SK-N-MC (cell line): ENCODE results near the gene HSP90AB1.

Source experiments
- DNase-seq: peaks from one replicate; pipeline ENCODE4 v3.0.0-alpha.2; 2011; ENCODE audit warnings: low read depth, low spot score
- H3K27ac ChIP-seq: fragments of 200-600 bp; sonication (generic); 2 replicates; pipeline ENCODE4 v1.5.1; 2016; ENCODE audit warnings: mixed run types
- H3K36me3 ChIP-seq: fragments of 200-600 bp; sonication (generic); 2 replicates; pipeline ENCODE4 v1.6.1; 2017; ENCODE audit warnings: antibody characterized with exemption, low read length, mixed read lengths; ENCODE audit not compliant: insufficient read depth
- H3K4me3 ChIP-seq: fragments of 200-600 bp; sonication (generic); 2 replicates; pipeline ENCODE4 v1.5.1; 2016
- H3K9ac ChIP-seq: fragments of 200-600 bp; sonication (generic); 2 replicates; pipeline ENCODE4 v1.8.0; 2017; ENCODE audit warnings: mixed run types, mixed read lengths; ENCODE audit not compliant: insufficient read length
- H3K9me3 ChIP-seq: fragments of 200-600 bp; sonication (generic); 2 replicates; pipeline ENCODE4 v1.6.1; 2017; ENCODE audit warnings: low read depth, mild to moderate bottlenecking, antibody characterized with exemption, low read length, moderate library complexity, mixed read lengths
- EZH2 ChIP-seq: fragments of 200-600 bp; sonication (generic); IDR thresholded peaks from one replicate; pipeline ENCODE4 v1.6.1; 2017; ENCODE audit warnings: antibody characterized with exemption
- FOXP2 ChIP-seq: optimal IDR thresholded peaks from 2 replicates; pipeline ENCODE3; 2011; ENCODE audit warnings: mild to moderate bottlenecking, moderate library complexity; ENCODE audit not compliant: insufficient read depth; ENCODE audit errors: extremely low read length, control extremely low read depth
- POLR2AphosphoS5 ChIP-seq: IDR thresholded peaks from 2 replicates; pipeline ENCODE4 v1.6.1; 2012; ENCODE audit warnings: mild to moderate bottlenecking, low read depth, low read length, borderline replicate concordance

The HSP90AB1 gene

GRCh38 chr6:44278774-44279697, 32.1 kb downstream of the HSP90AB1 start:
- DNase-seq = no peak
- Histone ChIP-seq H3K27ac (no peak overlapping the region), H3K36me3 (no peaks in the 10 kb centered on the region), H3K4me3 (no peak overlapping the region), H3K9ac (no peak overlapping the region), H3K9me3 (no peaks in the 10 kb centered on the region)
- TF ChIP-seq EZH2 (no peak), POLR2AphosphoS5 (no peak), FOXP2 (no peak)

- no peaks in the 10 kb centered on the region for H3K9me3 ChIP-seq
- no peak overlapping the region for H3K9ac ChIP-seq
- H3K36me3 ChIP-seq = no peaks in the 10 kb centered on the region
- no peak overlapping the region for H3K27ac ChIP-seq
- no peak for DNase-seq
- TF ChIP-seq POLR2AphosphoS5 (no peak), EZH2 (no peak), FOXP2 (no peak)
- H3K4me3 ChIP-seq = no peak overlapping the region
Measured at GRCh38 chr6:44284121-44284520, 37.2 kb downstream of the HSP90AB1 start.

- TF ChIP-seq EZH2 = no peak
- TF ChIP-seq POLR2AphosphoS5 = no peak
- TF ChIP-seq FOXP2 = no peak
- H3K9me3 ChIP-seq = no peaks in the 10 kb centered on the region
- no peak for DNase-seq
- H3K36me3 ChIP-seq = no peaks in the 10 kb centered on the region
- H3K9ac ChIP-seq = no peak overlapping the region
- no peak overlapping the region for H3K4me3 ChIP-seq
- H3K27ac ChIP-seq = no peak overlapping the region
Measured at GRCh38 chr6:44284867-44285266, 38.0 kb downstream of the HSP90AB1 start.

DNA sequence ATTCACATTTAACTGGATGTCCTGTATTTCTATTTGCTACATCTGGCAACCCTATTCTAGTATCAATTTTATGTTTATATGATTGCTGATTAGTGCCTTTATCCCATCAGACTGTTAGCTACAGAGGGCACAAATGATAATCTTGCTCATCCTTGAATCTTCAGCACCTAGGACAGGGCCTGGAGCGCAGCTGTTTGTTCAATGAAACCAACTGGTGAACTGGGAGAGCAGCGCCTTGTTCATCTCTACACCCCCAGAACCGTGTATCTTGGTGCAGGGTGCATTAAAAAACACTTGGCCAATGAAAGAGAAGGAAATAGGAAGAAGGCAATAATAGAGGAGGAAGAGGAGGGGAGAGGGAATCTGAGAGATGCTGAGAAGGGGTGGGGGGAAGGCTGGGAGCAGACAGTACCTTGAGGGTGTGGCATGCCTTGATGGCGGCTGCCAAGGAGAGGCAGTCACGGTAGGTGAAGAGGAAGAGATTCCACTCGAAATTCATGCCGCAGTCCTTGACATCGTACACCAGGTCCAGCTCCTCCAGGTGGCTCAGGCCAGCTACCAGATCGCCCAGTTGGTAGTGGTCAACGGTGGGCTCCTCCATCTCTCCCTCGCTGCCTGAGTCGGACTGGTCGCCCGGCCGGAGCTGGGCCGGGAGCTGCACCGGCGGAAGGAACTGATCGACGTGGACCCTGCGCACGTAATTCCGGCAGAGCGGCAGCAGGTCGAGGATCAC, 38.8 kb downstream of the HSP90AB1 start:
- no peak overlapping the region for H3K9ac ChIP-seq
- no peak for DNase-seq
- no peak overlapping the region for H3K4me3 ChIP-seq
- H3K9me3 ChIP-seq = no peaks in the 10 kb centered on the region
- no peak overlapping the region for H3K27ac ChIP-seq
- H3K36me3 ChIP-seq = no peaks in the 10 kb centered on the region
- TF ChIP-seq FOXP2 = no peak
- TF ChIP-seq EZH2 = no peak
- no peak for TF ChIP-seq POLR2AphosphoS5

DNA sequence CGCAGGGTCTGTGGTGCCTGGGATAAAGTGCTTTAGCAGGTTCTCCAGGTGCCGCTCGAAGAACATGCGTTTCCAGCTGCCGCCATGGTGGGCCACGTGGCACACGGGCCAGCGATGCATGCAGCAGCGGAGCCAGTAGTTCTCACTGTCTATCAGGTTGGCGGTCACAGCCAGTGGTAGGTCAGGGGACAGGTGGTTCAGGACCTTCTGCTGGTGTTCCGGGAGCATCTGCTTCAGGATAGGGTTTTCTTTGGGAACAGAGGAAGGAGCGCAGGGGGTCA, 39.3 kb downstream of the HSP90AB1 start:
- no peak overlapping the region for H3K27ac ChIP-seq
- no peaks in the 10 kb centered on the region for H3K9me3 ChIP-seq
- H3K4me3 ChIP-seq = no peak overlapping the region
- no peak for DNase-seq
- H3K9ac ChIP-seq = no peak overlapping the region
- TF ChIP-seq FOXP2 (no peak), POLR2AphosphoS5 (no peak), EZH2 (no peak)
- no peaks in the 10 kb centered on the region for H3K36me3 ChIP-seq

- H3K4me3 ChIP-seq = no peak overlapping the region
- H3K9me3 ChIP-seq = no peaks in the 10 kb centered on the region
- H3K27ac ChIP-seq = no peak overlapping the region
- TF ChIP-seq POLR2AphosphoS5 = no peak
- no peak for TF ChIP-seq FOXP2
- no peak for TF ChIP-seq EZH2
- H3K9ac ChIP-seq = no peak overlapping the region
- no peak for DNase-seq
- H3K36me3 ChIP-seq = no peaks in the 10 kb centered on the region
Measured at GRCh38 chr6:44286747-44287146, 39.8 kb downstream of the HSP90AB1 start.

GRCh38 chr6:44289726-44290260, 42.9 kb downstream of the HSP90AB1 start:
- no peak for DNase-seq

GRCh38 chr6:44291841-44292240, 44.9 kb downstream of the HSP90AB1 start:
- H3K9me3 ChIP-seq = no peaks in the 10 kb centered on the region
- no peak overlapping the region for H3K27ac ChIP-seq
- H3K36me3 ChIP-seq = no peaks in the 10 kb centered on the region
- no peak for DNase-seq
- no peak for TF ChIP-seq FOXP2
- no peak for TF ChIP-seq EZH2
- TF ChIP-seq POLR2AphosphoS5 = no peak
- no peak overlapping the region for H3K9ac ChIP-seq
- no peak overlapping the region for H3K4me3 ChIP-seq

More at GRCh38 chr6:44289726-44290260, 42.9 kb downstream of the HSP90AB1 start:
- Histone ChIP-seq H3K9ac (no peak overlapping the region), H3K4me3 (no peak overlapping the region), H3K36me3 (no peaks in the 10 kb centered on the region), H3K27ac (no peak overlapping the region), H3K9me3 (no peaks in the 10 kb centered on the region)
- TF ChIP-seq POLR2AphosphoS5 (no peak), EZH2 (no peak), FOXP2 (no peak)
